Chondrocyte (in vitro differentiated cells): ENCODE measurements around the gene FASTKD1. TPM values are rescaled to one million over a fixed set of nuclear protein-coding genes. Genes with fewer than 3 reads are reported as not detected.
"Not testable (repeated sequence)": the region's sequence is repeated elsewhere in the genome, so short reads cannot be mapped to it uniquely, and the experiment has no call there.

Experiments used
- DNase-seq: peaks from one replicate; pipeline ENCODE4 v3.0.0; 2021; ENCODE audit warnings: mixed read lengths, low spot score
- H3K27ac Mint-ChIP-seq: one replicate; pipeline ENCODE4 v1.8.0; 2021; ENCODE audit warnings: mild to moderate bottlenecking, moderate library complexity, mixed read lengths; ENCODE audit not compliant: unreplicated experiment
- H3K27me3 Mint-ChIP-seq: 2 replicates; pipeline ENCODE4 v1.8.0; 2021; ENCODE audit warnings: low read depth, mixed read lengths
- H3K36me3 Mint-ChIP-seq: 2 replicates; pipeline ENCODE4 v1.8.0; 2021; ENCODE audit warnings: low read depth, mixed read lengths
- H3K4me1 Mint-ChIP-seq: 2 replicates; pipeline ENCODE4 v1.8.0; 2021; ENCODE audit warnings: low read depth, mild to moderate bottlenecking, mixed read lengths
- H3K4me3 Mint-ChIP-seq: one replicate; pipeline ENCODE4 v1.8.0; 2021; ENCODE audit warnings: mild to moderate bottlenecking, moderate library complexity, mixed read lengths; ENCODE audit not compliant: unreplicated experiment
- H3K9me3 Mint-ChIP-seq: 2 replicates; pipeline ENCODE4 v1.8.0; 2021; ENCODE audit warnings: low read depth, mixed read lengths
- total RNA-seq: library from RNA; stranded (reverse); gene quantifications from 3 replicates; pipeline ENCODE4 v1.2.1, GENCODE V29; 2021
- TF ChIP-seq, protein P1 (sequence below): fragments of 200-600 bp; sonication (generic); IDR thresholded peaks from 2 replicates; pipeline ENCODE4 v1.5.0; 2021; ENCODE audit warnings: antibody characterized with exemption, mild to moderate bottlenecking, moderate library complexity

Gene FASTKD1
- total RNA-seq, 1 donor from 2014 or later: 19.0 TPM

DNA sequence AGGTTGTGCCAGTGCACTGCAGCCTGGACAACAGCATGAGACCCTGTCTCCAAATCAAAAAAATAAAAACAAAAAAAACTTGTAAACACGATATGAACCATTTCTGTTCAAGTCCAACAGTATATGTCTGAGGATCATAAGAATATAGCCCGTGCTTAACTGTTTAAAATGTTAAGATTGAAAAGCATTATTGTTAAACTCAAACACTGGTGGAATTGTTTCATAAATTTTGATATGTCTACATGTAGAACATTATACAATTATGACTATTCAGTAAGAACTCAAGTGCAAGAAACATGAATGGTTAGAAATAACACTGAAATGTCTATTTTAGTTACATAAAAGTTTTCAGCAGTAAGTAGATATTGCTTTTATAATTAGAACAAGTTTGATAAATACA lies 40.2 kb upstream of the FASTKD1 start:
- no peak for DNase-seq
- TF ChIP-seq, protein P1, sequence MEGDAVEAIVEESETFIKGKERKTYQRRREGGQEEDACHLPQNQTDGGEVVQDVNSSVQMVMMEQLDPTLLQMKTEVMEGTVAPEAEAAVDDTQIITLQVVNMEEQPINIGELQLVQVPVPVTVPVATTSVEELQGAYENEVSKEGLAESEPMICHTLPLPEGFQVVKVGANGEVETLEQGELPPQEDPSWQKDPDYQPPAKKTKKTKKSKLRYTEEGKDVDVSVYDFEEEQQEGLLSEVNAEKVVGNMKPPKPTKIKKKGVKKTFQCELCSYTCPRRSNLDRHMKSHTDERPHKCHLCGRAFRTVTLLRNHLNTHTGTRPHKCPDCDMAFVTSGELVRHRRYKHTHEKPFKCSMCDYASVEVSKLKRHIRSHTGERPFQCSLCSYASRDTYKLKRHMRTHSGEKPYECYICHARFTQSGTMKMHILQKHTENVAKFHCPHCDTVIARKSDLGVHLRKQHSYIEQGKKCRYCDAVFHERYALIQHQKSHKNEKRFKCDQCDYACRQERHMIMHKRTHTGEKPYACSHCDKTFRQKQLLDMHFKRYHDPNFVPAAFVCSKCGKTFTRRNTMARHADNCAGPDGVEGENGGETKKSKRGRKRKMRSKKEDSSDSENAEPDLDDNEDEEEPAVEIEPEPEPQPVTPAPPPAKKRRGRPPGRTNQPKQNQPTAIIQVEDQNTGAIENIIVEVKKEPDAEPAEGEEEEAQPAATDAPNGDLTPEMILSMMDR: no peak
- H3K36me3 Mint-ChIP-seq: peaks cover 54% of the 10 kb centered on the region
- no peaks in the 10 kb centered on the region for H3K4me1 Mint-ChIP-seq
- no peak overlapping the region for H3K4me3 Mint-ChIP-seq
- H3K9me3 Mint-ChIP-seq: peaks cover 17% of the 10 kb centered on the region
- H3K27me3 Mint-ChIP-seq: no peaks in the 10 kb centered on the region
- H3K27ac Mint-ChIP-seq: no peak overlapping the region

- H3K27ac Mint-ChIP-seq: no peak overlapping the region
- H3K27me3 Mint-ChIP-seq: no peaks in the 10 kb centered on the region
- TF ChIP-seq, protein P1: no peak
- H3K4me3 Mint-ChIP-seq: no peak overlapping the region
- peaks cover 26% of the 10 kb centered on the region for H3K36me3 Mint-ChIP-seq
- no peaks in the 10 kb centered on the region for H3K4me1 Mint-ChIP-seq
- no peaks in the 10 kb centered on the region for H3K9me3 Mint-ChIP-seq
- DNase-seq: no peak
These were observed 35.6 kb upstream of the FASTKD1 start for GRCh38 chr2:169609264-169609663.

GRCh38 chr2:169599568-169599967 lies 25.9 kb upstream of the FASTKD1 start:
- no peak overlapping the region for H3K4me3 Mint-ChIP-seq
- TF ChIP-seq, protein P1: no peak
- H3K4me1 Mint-ChIP-seq: no peaks in the 10 kb centered on the region
- peaks cover 1% of the 10 kb centered on the region for H3K36me3 Mint-ChIP-seq
- H3K9me3 Mint-ChIP-seq: no peaks in the 10 kb centered on the region
- no peaks in the 10 kb centered on the region for H3K27me3 Mint-ChIP-seq
- DNase-seq: no peak
- no peak overlapping the region for H3K27ac Mint-ChIP-seq

DNA sequence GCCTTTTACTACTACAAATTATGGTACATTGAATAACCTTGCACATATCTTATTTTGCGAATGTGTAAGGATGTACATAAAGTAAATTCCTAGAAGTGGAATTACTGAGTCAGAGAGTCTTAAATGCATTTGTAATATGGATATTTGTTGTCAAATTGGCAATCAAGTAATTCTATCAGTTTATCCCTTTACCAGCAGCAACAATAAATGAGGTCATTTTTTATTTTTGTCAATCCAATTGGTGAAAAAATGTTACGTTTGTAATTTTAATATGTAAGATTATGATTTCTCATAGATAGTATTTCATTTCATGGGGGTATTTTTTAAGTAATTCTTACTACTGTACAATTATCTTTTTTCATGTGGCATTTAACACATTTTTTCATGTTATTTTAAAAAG lies 25.3 kb upstream of the FASTKD1 start:
- no peaks in the 10 kb centered on the region for H3K4me1 Mint-ChIP-seq
- TF ChIP-seq, protein P1: no peak
- no peak for DNase-seq
- H3K9me3 Mint-ChIP-seq: no peaks in the 10 kb centered on the region
- no peaks in the 10 kb centered on the region for H3K36me3 Mint-ChIP-seq
- no peak overlapping the region for H3K27ac Mint-ChIP-seq
- H3K27me3 Mint-ChIP-seq: no peaks in the 10 kb centered on the region
- H3K4me3 Mint-ChIP-seq: no peak overlapping the region

GRCh38 chr2:169596546-169596945 lies 22.9 kb upstream of the FASTKD1 start:
- H3K4me1 Mint-ChIP-seq, DNase-seq, H3K36me3 Mint-ChIP-seq, H3K9me3 Mint-ChIP-seq, H3K27me3 Mint-ChIP-seq, H3K4me3 Mint-ChIP-seq: not testable (repeated sequence)
- peak overlapping the region; percentile 17 for H3K27ac Mint-ChIP-seq

GRCh38 chr2:169590804-169591203 lies 17.1 kb upstream of the FASTKD1 start:
- Mint-ChIP-seq H3K27me3 (no peaks in the 10 kb centered on the region), H3K4me3 (no peak overlapping the region), H3K27ac (no peak overlapping the region), H3K9me3 (no peaks in the 10 kb centered on the region), H3K4me1 (peaks cover 28% of the 10 kb centered on the region), H3K36me3 (no peaks in the 10 kb centered on the region)
- TF ChIP-seq, protein P1: no peak
- DNase-seq: no peak
